Esophagus squamous epithelium (tissue), 5 donors: Measurements from ENCODE around the gene FEZF1. TPM values are rescaled to one million over a fixed set of nuclear protein-coding genes. Genes with fewer than 3 reads are reported as not detected.

Experiments used
- DNase-seq: peaks from one replicate; lab custom pipeline; 2025; lab: John Stamatoyannopoulos, UW
- H3K27ac ChIP-seq, 4 donors: fragments of 200-600 bp; sonication (generic); one replicate each; pipeline ENCODE4 v1.5.1; 2016 to 2019; ENCODE audit warnings: mild to moderate bottlenecking in 1 of 4
- H3K27me3 ChIP-seq, 4 donors: fragments of 200-600 bp; sonication (generic); 1 replicate in 3 of 4; 2 replicates in 1 of 4; pipeline versions ENCODE4 v1.5.1 to v1.6.0; 2017 to 2021; ENCODE audit warnings: antibody characterized with exemption in 1 of 4
- H3K36me3 ChIP-seq, 3 donors: fragments of 200-600 bp; sonication (generic); one replicate each; pipeline ENCODE4 v1.5.1; 2016 to 2019
- H3K4me1 ChIP-seq, 3 donors: fragments of 200-600 bp; sonication (generic); one replicate each; pipeline ENCODE4 v1.5.1; 2017 to 2019
- H3K4me3 ChIP-seq, 4 donors: fragments of 200-600 bp; sonication (generic); 1 replicate in 3 of 4; 2 replicates in 1 of 4; pipeline ENCODE4 v1.5.1; 2016 to 2019; ENCODE audit warnings: mild to moderate bottlenecking in 2 of 4, moderate library complexity in 1 of 4
- H3K9me3 ChIP-seq, 3 donors: fragments of 200-600 bp; sonication (generic); one replicate each; pipeline ENCODE4 v1.5.1; 2016 to 2019
- POLR2A ChIP-seq, 4 donors: fragments of 450-650 bp; IDR thresholded peaks; one replicate each; pipeline ENCODE4 v1.6.1; 2017; ENCODE audit warnings: antibody characterized with exemption in 4 of 4, mild to moderate bottlenecking in 4 of 4, moderate library complexity in 3 of 4
- WGBS, 2 donors: methylation state at CpG; one replicate each; pipeline ENCODE4 v1.1.5; 2018; 5-methylcytosine and 5-hydroxymethylcytosine counted together
- intact Hi-C: fragments of 100-400 bp; cut with DNase I; formaldehyde crosslinking; loops from one replicate; pipeline ENCODE4 v1.15.0; 2022
- total RNA-seq, 4 donors: library from RNA; depleted of rRNA; stranded (reverse); fragments of >200 nt; gene quantifications; one replicate each; pipeline ENCODE4 v1.1.0, GENCODE V29; 2016
- TF ChIP-seq, protein P1 (sequence below), 6 experiments: fragments of 450-650 bp in 4 of 6; fragments of 200-600 bp in 2 of 6; sonication (generic) in 2 of 6; IDR thresholded peaks; one replicate each; pipeline ENCODE4 v1.5.1; 2016 to 2019; ENCODE audit warnings: antibody characterized with exemption in 6 of 6, mild to moderate bottlenecking in 4 of 6, moderate library complexity in 4 of 6
- donor health status: DM: yes; HTN: yes; CAD: no.

The FEZF1 gene
- total RNA-seq, 4 donors from 2014 or later, result not detected

DNA sequence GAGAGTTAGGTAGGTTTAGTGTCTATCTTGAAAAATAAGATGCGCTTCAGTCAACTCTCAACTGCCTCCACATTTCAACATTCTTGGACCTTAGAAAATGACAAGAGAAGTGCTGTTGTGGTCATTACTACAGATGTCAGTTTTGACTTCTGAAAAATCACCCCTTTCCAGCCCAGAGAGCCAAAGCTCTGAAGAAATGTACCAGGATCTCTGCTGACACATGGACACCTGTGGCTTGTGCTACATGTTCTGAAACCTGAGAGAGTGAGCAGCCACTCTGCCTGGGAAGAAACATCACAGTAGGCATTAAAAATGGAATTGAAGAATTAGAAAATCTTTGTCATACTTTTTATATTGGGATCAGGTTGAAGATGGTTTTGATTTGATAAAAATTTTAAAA is 35.9 kb upstream of the FEZF1 start:
- H3K36me3 ChIP-seq, result no peaks in the 10 kb centered on the region
- intact Hi-C loops, result no loop called here
- no peaks in the 10 kb centered on the region for H3K4me1 ChIP-seq
- WGBS, 2 donors, result 85 to 100% methylated on average over 1 of the region's 1 CpG
- H3K9me3 ChIP-seq, result no peaks in the 10 kb centered on the region
- no peak overlapping the region for H3K4me3 ChIP-seq
- no peak for TF ChIP-seq POLR2A (IDR thresholded peaks at IDR 0.05)
- TF ChIP-seq, protein P1, sequence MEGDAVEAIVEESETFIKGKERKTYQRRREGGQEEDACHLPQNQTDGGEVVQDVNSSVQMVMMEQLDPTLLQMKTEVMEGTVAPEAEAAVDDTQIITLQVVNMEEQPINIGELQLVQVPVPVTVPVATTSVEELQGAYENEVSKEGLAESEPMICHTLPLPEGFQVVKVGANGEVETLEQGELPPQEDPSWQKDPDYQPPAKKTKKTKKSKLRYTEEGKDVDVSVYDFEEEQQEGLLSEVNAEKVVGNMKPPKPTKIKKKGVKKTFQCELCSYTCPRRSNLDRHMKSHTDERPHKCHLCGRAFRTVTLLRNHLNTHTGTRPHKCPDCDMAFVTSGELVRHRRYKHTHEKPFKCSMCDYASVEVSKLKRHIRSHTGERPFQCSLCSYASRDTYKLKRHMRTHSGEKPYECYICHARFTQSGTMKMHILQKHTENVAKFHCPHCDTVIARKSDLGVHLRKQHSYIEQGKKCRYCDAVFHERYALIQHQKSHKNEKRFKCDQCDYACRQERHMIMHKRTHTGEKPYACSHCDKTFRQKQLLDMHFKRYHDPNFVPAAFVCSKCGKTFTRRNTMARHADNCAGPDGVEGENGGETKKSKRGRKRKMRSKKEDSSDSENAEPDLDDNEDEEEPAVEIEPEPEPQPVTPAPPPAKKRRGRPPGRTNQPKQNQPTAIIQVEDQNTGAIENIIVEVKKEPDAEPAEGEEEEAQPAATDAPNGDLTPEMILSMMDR (IDR thresholded peaks at IDR 0.05), result no peak
- H3K27me3 ChIP-seq, result no peaks in the 10 kb centered on the region
- H3K27ac ChIP-seq, result no peak overlapping the region
- DNase-seq, result no peak

- Histone ChIP-seq H3K4me3 (no peak overlapping the region), H3K27ac (no peak overlapping the region), H3K4me1 (no peaks in the 10 kb centered on the region), H3K9me3 (no peaks in the 10 kb centered on the region), H3K36me3 (no peaks in the 10 kb centered on the region), H3K27me3 (no peaks in the 10 kb centered on the region)
- intact Hi-C loops, result no loop called here
- DNase-seq, result no peak
- 72 to 80% methylated on average over 6 of the region's 6 CpGs for WGBS, 2 donors
- no peak for TF ChIP-seq POLR2A (IDR thresholded peaks at IDR 0.05)
- TF ChIP-seq, protein P1 (IDR thresholded peaks at IDR 0.05), result no peak
Observed at GRCh38 chr7:122339145-122339904, 34.8 kb upstream of the FEZF1 start.

DNA sequence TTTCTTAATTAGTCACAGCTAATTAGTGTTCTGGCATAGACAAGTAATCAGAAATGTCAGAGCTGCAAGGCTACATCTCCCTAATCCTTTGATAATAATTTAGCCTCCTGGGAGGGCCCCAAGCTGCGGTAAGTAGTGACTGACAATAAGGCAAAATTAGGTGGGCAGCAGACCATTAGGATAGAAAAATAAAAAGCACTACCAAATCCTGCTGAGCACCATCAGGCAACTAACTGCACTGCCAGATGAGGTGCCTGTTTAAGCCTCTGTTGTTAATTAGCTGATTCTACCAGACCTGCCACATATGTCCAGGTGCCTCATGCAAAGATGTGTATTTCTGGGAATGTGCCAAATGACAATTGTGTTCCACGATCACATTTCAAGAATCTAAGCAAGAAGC is 32.5 kb upstream of the FEZF1 start:
- H3K27me3 ChIP-seq, result no peaks in the 10 kb centered on the region
- no peak overlapping the region for H3K4me3 ChIP-seq
- H3K9me3 ChIP-seq, result no peaks in the 10 kb centered on the region
- no peak for TF ChIP-seq POLR2A (IDR thresholded peaks at IDR 0.05)
- TF ChIP-seq, protein P1 (IDR thresholded peaks at IDR 0.05), result no peak
- intact Hi-C loops, result no loop called here
- H3K27ac ChIP-seq, result no peak overlapping the region
- H3K4me1 ChIP-seq, result no peaks in the 10 kb centered on the region
- WGBS, 2 donors, result 13 to 48% methylated on average over 1 to 2 of the region's 2 CpGs
- H3K36me3 ChIP-seq, result no peaks in the 10 kb centered on the region
- no peak for DNase-seq

- DNase-seq, result no peak
- intact Hi-C loops, result no loop called here
- Histone ChIP-seq H3K36me3 (no peaks in the 10 kb centered on the region), H3K27me3 (no peaks in the 10 kb centered on the region), H3K4me1 (no peaks in the 10 kb centered on the region), H3K27ac (no peak overlapping the region), H3K9me3 (no peaks in the 10 kb centered on the region), H3K4me3 (no peak overlapping the region)
- no peak for TF ChIP-seq POLR2A (IDR thresholded peaks at IDR 0.05)
- TF ChIP-seq, protein P1 (IDR thresholded peaks at IDR 0.05), result no peak
- 62 to 81% methylated on average over 6 to 8 of the region's 8 CpGs for WGBS, 2 donors
Observed at GRCh38 chr7:122329145-122329802, 24.7 kb upstream of the FEZF1 start.

GRCh38 chr7:122327969-122328368 is 23.4 kb upstream of the FEZF1 start:
- no peaks in the 10 kb centered on the region for H3K4me1 ChIP-seq
- 56 to 74% methylated on average over 3 of the region's 3 CpGs for WGBS, 2 donors
- no peaks in the 10 kb centered on the region for H3K9me3 ChIP-seq
- H3K27me3 ChIP-seq, result no peaks in the 10 kb centered on the region
- H3K4me3 ChIP-seq, result no peak overlapping the region
- intact Hi-C loops, result no loop called here
- no peak for DNase-seq
- TF ChIP-seq, protein P1 (IDR thresholded peaks at IDR 0.05), result no peak
- no peak for TF ChIP-seq POLR2A (IDR thresholded peaks at IDR 0.05)
- H3K27ac ChIP-seq, result no peak overlapping the region
- no peaks in the 10 kb centered on the region for H3K36me3 ChIP-seq
